ENCODE results near the gene CCSER2. TPM values are rescaled to one million over a fixed set of nuclear protein-coding genes. Genes with fewer than 3 reads are reported as not detected.
"Not testable (repeated sequence)": the region's sequence is repeated elsewhere in the genome, so short reads cannot be mapped to it uniquely, and the experiment has no call there.

The CCSER2 gene
- total RNA-seq, 1 donor from 2014 or later: 75.4 TPM

GRCh38 chr10:84311576-84311975 is 16.8 kb upstream of the CCSER2 start:
- DNase-seq (ENCODE audit: low spot score): no peak

DNA sequence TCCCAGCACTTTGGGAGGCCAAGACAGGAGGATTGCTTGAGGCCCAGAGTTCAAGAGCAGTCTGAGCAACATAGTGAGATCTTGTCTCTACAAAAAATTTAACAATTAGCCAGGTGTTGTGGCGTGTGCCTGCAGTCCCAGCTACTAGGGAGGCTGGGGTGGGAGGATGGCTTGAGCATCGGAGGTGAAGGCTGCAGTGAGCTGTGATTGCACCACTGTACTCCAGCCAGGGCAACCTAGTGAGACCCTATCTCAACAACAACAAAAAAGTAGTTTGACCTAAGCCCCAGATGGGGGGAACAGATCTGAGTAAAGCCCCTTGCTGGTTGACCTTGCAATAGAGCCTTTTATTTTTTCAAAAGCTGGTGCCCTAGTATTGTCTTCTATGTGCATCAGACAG is 15.6 kb upstream of the CCSER2 start:
- DNase-seq (ENCODE audit: low spot score): no peak

- no peak for DNase-seq (ENCODE audit: low spot score)
Observed at GRCh38 chr10:84314275-84314674, 14.1 kb upstream of the CCSER2 start.

DNA sequence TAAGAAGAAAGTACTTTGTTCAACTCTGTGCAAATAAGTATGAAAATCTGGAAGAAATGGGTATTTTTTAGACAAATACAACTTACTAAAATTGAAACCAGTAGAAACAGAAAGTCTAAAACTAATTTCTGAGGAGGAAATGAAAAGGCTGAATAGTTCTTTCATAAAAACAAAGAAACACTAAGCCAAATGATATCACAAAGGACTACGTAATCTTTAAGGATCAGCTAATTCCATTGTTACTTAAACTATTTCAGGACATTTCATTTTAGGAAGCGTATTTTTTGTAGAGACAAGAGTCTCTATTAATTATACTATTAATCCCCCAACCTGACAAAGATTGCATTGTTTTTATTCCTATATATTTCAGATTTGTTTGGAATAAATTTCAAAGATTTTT is 11.2 kb upstream of the CCSER2 start:
- no peak for DNase-seq (ENCODE audit: low spot score)

DNA sequence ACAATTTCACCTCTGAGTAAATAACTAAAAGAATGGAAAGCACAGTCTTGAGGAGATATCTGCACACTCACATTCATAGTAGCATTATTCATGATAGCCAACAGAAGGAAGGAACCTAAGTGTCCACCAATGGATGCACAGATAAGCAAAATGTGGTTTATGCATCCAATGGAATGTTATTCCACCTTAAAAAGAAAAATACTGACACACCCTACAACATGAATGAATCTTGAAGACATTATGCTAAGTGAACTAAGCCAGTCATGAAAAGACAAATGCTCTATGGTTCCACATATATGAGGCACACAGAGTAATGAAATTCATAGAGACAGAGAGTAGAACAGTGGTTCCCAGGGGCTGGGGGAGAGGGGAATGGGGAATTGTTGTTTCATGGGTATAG is 6.5 kb upstream of the CCSER2 start:
- no peak for DNase-seq (ENCODE audit: low spot score)

GRCh38 chr10:84323566-84323965 is 4.8 kb upstream of the CCSER2 start:
- DNase-seq (ENCODE audit: low spot score): not testable (repeated sequence)

GRCh38 chr10:84326995-84327394 is 1.4 kb upstream of the CCSER2 start:
- DNase-seq (ENCODE audit: low spot score): not testable (repeated sequence)

- no peak for DNase-seq (ENCODE audit: low spot score)
Observed at GRCh38 chr10:84329196-84329611, 815 bp downstream of the CCSER2 start.

GRCh38 chr10:84329986-84330651 is 1.7 kb downstream of the CCSER2 start:
- no peak for DNase-seq (ENCODE audit: low spot score)

DNA sequence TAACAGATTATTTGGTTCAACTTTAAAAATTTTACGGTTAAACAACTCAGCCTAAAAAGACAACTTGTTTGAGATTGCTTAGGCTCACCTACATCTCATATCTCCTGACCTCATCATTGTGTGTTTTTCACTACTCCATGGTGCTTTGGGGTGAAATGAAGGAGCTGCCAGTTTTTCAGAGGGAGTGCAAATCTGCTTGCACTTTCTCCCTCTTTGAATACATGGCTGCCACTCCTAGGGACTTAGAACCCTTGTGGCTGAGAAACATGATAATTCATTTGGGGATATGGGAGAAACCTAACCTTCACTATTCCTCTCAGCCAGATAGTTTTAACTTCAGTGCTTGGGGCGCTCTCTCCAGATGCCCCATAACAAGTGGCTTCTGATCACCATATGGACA is 2.7 kb downstream of the CCSER2 start:
- DNase-seq (ENCODE audit: low spot score): no peak

DNA sequence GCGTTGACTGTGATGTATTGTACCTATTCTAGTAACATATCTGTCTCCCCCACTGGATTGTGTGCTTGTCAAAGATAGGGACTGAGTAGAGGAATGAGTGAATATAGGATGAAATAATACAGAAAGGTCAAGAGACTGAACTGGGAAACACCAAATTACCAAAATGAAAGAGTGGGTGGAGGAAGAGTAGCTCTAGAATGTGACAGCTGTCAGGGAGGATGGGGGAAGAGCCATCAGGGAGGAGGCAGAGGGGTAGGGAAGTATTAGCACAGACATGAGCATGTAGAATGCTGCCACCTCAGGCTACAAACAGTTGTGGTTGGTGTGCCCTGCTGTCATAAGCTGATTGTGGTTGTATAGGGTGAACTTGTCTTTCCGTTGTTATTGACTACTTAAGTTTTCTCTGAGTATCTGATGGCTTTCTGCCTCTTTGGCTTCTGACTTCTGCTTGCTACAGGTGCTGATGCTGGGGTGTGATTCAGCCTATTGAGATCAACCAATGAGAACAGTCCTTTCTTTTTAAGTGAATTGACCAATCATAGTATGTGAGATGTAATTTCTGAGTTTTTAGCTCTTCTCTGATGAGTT is 5.6 kb downstream of the CCSER2 start:
- no peak for DNase-seq (ENCODE audit: low spot score)

GRCh38 chr10:84334811-84335210 is 6.4 kb downstream of the CCSER2 start:
- no peak for DNase-seq (ENCODE audit: low spot score)

DNA sequence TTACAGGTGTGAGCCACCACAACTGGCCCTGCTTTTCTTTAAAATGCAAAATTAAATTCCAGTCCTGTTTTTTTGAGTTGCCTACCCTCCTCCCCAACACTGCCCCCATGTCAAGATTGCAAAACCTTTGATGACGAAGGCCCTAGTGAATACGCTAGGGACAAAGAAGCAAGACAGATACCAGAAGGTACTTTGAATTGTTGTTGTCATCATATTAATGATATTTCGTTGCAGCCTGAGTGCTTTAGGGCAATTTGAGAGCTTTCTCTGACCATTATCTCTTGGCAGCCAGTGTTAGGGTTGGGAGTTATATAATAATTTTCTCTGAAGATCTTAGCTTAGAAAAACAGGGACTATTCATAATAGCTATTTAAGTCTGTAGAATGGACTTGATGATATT is 7.1 kb downstream of the CCSER2 start:
- no peak for DNase-seq (ENCODE audit: low spot score)

- no peak for DNase-seq (ENCODE audit: low spot score)
Observed at GRCh38 chr10:84336406-84337090, 8.2 kb downstream of the CCSER2 start.

GRCh38 chr10:84337199-84337598 is 8.8 kb downstream of the CCSER2 start:
- no peak for DNase-seq (ENCODE audit: low spot score)

DNA sequence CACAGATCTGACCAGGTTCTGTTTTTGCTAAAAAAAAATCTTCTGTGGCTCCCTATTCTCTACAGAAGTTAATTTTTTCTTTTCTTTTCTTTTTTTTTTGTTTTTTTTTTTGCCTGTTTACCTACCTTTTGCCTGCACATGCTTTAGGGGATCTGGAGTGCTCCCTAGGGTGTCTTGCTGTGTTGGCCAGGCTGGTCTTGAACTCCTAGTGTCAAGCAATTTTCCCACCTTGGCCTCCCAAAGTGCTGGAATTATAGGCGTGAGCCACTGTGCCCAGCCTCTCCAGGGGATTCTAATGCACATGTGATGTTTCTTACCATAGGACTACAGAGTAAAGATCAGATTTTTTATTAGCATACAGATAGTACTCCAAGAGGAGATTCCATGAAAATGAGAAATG is 10.6 kb downstream of the CCSER2 start:
- no peak for DNase-seq (ENCODE audit: low spot score)

DNA sequence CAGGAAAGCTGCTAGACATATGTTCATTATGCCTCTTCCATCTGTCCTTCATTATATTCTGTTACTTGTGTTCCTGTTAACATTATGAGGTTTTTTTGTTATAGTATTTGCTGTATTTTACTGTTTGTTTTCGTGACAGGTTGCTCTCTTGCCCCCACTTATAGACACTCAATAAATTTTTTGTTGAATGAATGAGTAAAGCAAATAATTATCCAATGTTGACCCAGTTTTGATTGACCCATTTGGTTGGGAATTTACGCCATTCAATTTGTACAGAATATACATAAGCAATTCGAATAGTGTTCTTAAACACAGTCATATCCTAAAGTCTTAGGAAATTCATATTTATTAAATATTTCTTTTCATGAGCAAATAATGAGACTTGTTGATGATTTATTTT is 11.8 kb downstream of the CCSER2 start:
- DNase-seq (ENCODE audit: low spot score): no peak

DNA sequence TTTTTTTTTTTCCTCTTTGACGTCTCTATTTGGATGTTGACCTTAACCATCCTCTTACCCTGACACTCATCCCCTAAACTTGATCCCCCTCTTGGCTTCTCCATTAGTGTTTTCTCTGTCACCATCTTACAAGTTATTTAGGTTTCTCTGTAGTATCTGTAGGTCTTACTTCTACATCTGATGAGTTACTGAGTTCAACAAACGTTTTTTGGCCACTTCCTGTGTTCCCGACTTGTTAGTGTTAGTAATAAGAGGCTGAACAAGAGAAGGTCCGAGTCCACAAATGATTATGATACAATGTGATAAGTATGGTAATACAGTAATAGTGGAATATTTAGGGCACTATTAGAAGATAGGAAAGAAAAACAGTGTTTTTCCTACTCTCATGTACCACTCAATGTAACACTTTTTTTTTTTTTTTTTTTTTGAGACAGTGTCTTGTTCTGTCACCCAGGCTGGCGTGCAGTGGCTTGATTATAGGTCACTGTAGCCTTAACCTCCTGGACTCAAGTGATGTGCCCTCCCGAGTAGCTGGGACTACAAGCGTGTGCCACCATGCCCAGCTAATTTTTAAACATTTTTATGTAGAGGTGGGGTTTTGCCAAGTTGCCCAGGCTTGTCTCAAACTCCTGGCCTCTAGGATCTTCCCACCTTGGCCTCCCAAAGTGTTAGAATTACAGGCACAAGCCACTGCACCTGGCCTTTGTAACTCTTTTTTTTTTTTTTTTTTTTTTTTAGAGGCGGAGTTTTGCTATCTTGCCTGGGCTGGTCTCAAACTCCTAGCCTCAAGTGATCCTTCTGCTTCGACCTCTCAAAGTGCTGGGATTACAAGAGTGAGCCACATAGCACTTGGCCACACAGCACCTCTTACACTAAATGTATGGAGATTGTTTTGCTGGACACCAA is 12.5 kb downstream of the CCSER2 start:
- DNase-seq (ENCODE audit: low spot score): no peak

GRCh38 chr10:84341538-84341856 is 13.1 kb downstream of the CCSER2 start:
- no peak for DNase-seq (ENCODE audit: low spot score)

DNA sequence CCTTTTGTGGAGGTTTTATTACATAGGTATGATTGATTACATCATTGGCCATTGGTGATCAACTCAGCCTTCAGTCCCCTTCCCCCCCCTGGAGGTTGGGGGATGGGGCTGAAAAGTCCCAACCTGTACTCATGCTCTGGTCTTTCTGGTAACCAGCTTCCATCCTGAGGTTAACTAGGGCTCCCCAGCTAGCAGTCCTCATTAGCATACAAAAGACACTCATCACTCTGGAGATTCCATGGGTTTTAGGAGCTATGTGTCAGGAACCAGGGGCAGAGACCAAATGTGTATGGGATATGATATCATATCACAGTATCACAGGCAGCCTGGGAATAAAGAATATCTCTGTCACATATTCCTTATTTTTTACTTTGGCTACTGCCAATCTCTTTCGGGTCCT is 13.6 kb downstream of the CCSER2 start:
- no peak for DNase-seq (ENCODE audit: low spot score)

DNA sequence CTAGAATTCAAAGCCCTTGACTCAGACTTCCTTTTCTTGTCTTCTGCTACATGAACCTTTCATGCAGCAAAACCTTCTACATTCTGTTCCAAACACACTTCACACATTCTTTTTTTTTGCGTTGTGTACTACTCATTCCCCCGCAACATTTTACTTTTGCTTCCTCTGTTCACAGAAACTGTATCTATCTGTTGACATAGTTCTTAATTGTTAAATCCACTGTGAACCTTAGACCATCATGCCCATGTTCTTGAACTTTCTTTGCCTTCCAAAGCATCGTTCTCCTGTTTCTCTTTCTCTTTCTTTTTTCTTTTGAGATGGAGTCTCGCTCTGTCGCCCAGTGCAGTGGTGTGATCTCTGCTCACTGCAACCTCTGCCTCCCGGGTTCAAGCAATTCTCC is 14.2 kb downstream of the CCSER2 start:
- no peak for DNase-seq (ENCODE audit: low spot score)

GRCh38 chr10:84343831-84344230 is 15.4 kb downstream of the CCSER2 start:
- DNase-seq (ENCODE audit: low spot score): no peak

Data from ureter (tissue), 1 donor.